K562 (cell line): ENCODE results near the gene CTF1. TPM values are rescaled to one million over a fixed set of nuclear protein-coding genes. Genes with fewer than 3 reads are reported as not detected.

Experiments
- CREB3L1 ChIP-seq: fragments of 450-650 bp; IDR thresholded peaks from 2 replicates; pipeline ENCODE4 v1.6.1; 2014; ENCODE audit warnings: low read depth, mild to moderate bottlenecking, moderate library complexity, borderline replicate concordance
- CXXC5 ChIP-seq: fragments of 250-450 bp; sonication (Bioruptor Pico); IDR thresholded peaks from 2 replicates; pipeline ENCODE4 v1.8.0; 2022; ENCODE audit warnings: inconsistent platforms, mild to moderate bottlenecking, moderate library complexity
- DPF2 ChIP-seq: fragments of 450-650 bp; IDR thresholded peaks from 2 replicates; pipeline ENCODE4 v1.6.1; 2016
- EHMT2 ChIP-seq: fragments of 450-650 bp; IDR thresholded peaks from 2 replicates; pipeline ENCODE4 v1.6.1; 2018; ENCODE audit warnings: antibody characterized with exemption
- ESRRA ChIP-seq: fragments of 450-650 bp; IDR thresholded peaks from 2 replicates; pipeline ENCODE4 v1.6.1; 2014; ENCODE audit warnings: low read depth, mild to moderate bottlenecking, moderate library complexity, borderline replicate concordance
- GATA2 ChIP-seq: sonication (generic); formaldehyde crosslinking; IDR thresholded peaks from 2 replicates; pipeline ENCODE4 v1.4.0; 2020; ENCODE audit warnings: mild to moderate bottlenecking, missing genetic modification reagents
- ID3 ChIP-seq, 2 experiments: fragments of 250-450 bp in 1 of 2; fragments of 450-650 bp in 1 of 2; sonication (Bioruptor Pico) in 1 of 2; IDR thresholded peaks; 2 replicates each; pipeline versions ENCODE4 v1.6.1 to v1.8.0; 2016 to 2021; ENCODE audit warnings: mild to moderate bottlenecking in 2 of 2, moderate library complexity in 2 of 2, missing compliant biosample characterization in 1 of 2, missing genetic modification characterization in 1 of 2
- IFI16 ChIP-seq: fragments of 250-450 bp; sonication (Bioruptor Pico); IDR thresholded peaks from 2 replicates; pipeline ENCODE4 v2.1.2; 2022; ENCODE audit warnings: mild to moderate bottlenecking, inconsistent platforms
- KLF16 ChIP-seq: IDR thresholded peaks from 2 replicates; pipeline ENCODE4 v1.6.1; 2016; ENCODE audit warnings: antibody characterized with exemption
- SNAPC5 ChIP-seq: fragments of 250-450 bp; sonication (Bioruptor Pico); IDR thresholded peaks from 2 replicates; pipeline ENCODE4 v1.8.0; 2021; ENCODE audit warnings: moderate library complexity, mild to moderate bottlenecking, inconsistent platforms
- SP2 ChIP-seq: IDR thresholded peaks from 2 replicates; pipeline ENCODE4 v1.6.1; 2011; ENCODE audit warnings: mild to moderate bottlenecking, low read depth, low read length, moderate library complexity; ENCODE audit not compliant: poor library complexity, severe bottlenecking; ENCODE audit errors: extremely low read depth
- SRF ChIP-seq, 2 experiments: fragments of 250-450, 450-650 bp in 1 of 2; sonication (Bioruptor Pico) in 1 of 2; sonication (generic) in 1 of 2; formaldehyde crosslinking; IDR thresholded peaks; 2 replicates each; pipeline versions ENCODE4 v1.5.0 to v1.5.1; 2020 to 2022; ENCODE audit warnings: mild to moderate bottlenecking in 1 of 2, missing genetic modification reagents in 1 of 2
- THRA ChIP-seq: fragments of 450-650 bp; IDR thresholded peaks from 2 replicates; pipeline ENCODE4 v1.6.1; 2017; ENCODE audit warnings: mild to moderate bottlenecking, moderate library complexity
- USF2 ChIP-seq: sonication (generic); formaldehyde crosslinking; IDR thresholded peaks from 2 replicates; pipeline ENCODE4 v1.5.0; 2020; ENCODE audit warnings: missing genetic modification reagents
- ZHX1 ChIP-seq: fragments of 150-350 bp; conservative IDR thresholded peaks from 2 replicates; pipeline ENCODE4 v1.6.1; 2014; ENCODE audit warnings: low read length
- ZNF232 ChIP-seq: sonication (generic); formaldehyde crosslinking; IDR thresholded peaks from 2 replicates; pipeline ENCODE4 v1.8.0; 2022; ENCODE audit warnings: mild to moderate bottlenecking, missing genetic modification reagents
- ZNF583 ChIP-seq: fragments of 250-450 bp; sonication (Bioruptor Pico); IDR thresholded peaks from 2 replicates; pipeline ENCODE4 v1.4.0; 2020
- ZZZ3 ChIP-seq: fragments of 450-650 bp; IDR thresholded peaks from 2 replicates; pipeline ENCODE4 v1.6.1; 2016; ENCODE audit warnings: antibody characterized with exemption, mild to moderate bottlenecking, moderate library complexity
- polyA plus RNA-seq, 8 experiments: library from polyadenylated mRNA; depleted of rRNA in 4 of 8; stranded (reverse) in 5 of 8; unstranded in 3 of 8; fragments of >200 nt; fragmentation: Nextera tagmentation in 2 of 8; fragmentation: Illumina TruSeq in 1 of 8; extraction: Ambion mirVana in 2 of 8; extraction: Trizol in 1 of 8; gene quantifications; 2 replicates each; pipeline versions ENCODE4 v1.2.1 to v1.2.3, GENCODE V29; 2011 to 2014; ENCODE audit warnings: inconsistent platforms in 1 of 8, missing spikeins in 1 of 8
- total RNA-seq, 7 experiments: library from RNA; depleted of rRNA in 6 of 7; stranded (reverse); fragments of >200 nt in 6 of 7; fragmentation: Illumina TruSeq in 2 of 7; extraction: Trizol in 2 of 7; gene quantifications; 2 replicates each; pipeline versions ENCODE4 v1.2.1 to v1.2.3, GENCODE V29; 2011 to 2021; ENCODE audit warnings: low replicate concordance in 1 of 7

Gene CTF1
- total and polyA plus RNA-seq, 9 of the 15 experiments (the other 6 are each of a cell fraction or from before 2014, with no cell fraction given), result 0.24 to 2.5 (median 0.44) TPM

- TF ChIP-seq ZHX1, result no peak
- no peak for TF ChIP-seq THRA
- TF ChIP-seq ZNF232 (CRISPR knock-in tag), result no peak
- no peak for TF ChIP-seq SNAPC5 (CRISPR knock-in tag)
- peak; percentile 97 for TF ChIP-seq SP2
- TF ChIP-seq KLF16, result no peak
- TF ChIP-seq CREB3L1, result peak; percentile 84; the same call in 1 of the 2 replicates
- TF ChIP-seq ZNF583, result peak; percentile 21; the same call in 1 of the 2 replicates
- no peak for TF ChIP-seq USF2 (CRISPR knock-in tag)
- no peak for TF ChIP-seq DPF2
- peak in 1 of 2 experiments; percentile 33; a peak in 1 of 4 replicates for TF ChIP-seq SRF (CRISPR knock-in tag; IDR thresholded peaks at IDR 0.05)
- TF ChIP-seq IFI16 (CRISPR knock-in tag), result no peak
- peak; percentile 87 for TF ChIP-seq CXXC5
- no peak for TF ChIP-seq EHMT2
- no peak for TF ChIP-seq GATA2 (CRISPR knock-in tag)
- peak; percentile 95 for TF ChIP-seq ESRRA
- no peak for TF ChIP-seq ZZZ3
- TF ChIP-seq ID3 (CRISPR knock-in tag; IDR thresholded peaks at IDR 0.05), result no peak
- TF ChIP-seq ID3 (tag; IDR thresholded peaks at IDR 0.05), result peak; percentile 82
These were observed 21.3 kb upstream of the CTF1 start (continued) for GRCh38 chr16:30874821-30875717.
